Adrenal gland (tissue), 5 donors: Measurements from ENCODE around the gene SURF6.

Experiments used
- POLR2A ChIP-seq, 2 donors: fragments of 450-650 bp; IDR thresholded peaks; one replicate each; pipeline ENCODE4 v1.6.1; 2017; ENCODE audit warnings: antibody characterized with exemption in 2 of 2, mild to moderate bottlenecking in 2 of 2, moderate library complexity in 1 of 2
- TF ChIP-seq, protein P1 (sequence below), 6 experiments: fragments of 450-650 bp in 4 of 6; fragments of 200-600 bp in 2 of 6; sonication (generic) in 1 of 6; IDR thresholded peaks; 1 replicate in 5 of 6; 2 replicates in 1 of 6; pipeline versions ENCODE4 v1.5.1 to v1.8.0; 2016 to 2021; ENCODE audit warnings: antibody characterized with exemption in 6 of 6, mild to moderate bottlenecking in 2 of 6, moderate library complexity in 1 of 6
- donor health status: DM: no; HTN: no; CAD: no.

DNA sequence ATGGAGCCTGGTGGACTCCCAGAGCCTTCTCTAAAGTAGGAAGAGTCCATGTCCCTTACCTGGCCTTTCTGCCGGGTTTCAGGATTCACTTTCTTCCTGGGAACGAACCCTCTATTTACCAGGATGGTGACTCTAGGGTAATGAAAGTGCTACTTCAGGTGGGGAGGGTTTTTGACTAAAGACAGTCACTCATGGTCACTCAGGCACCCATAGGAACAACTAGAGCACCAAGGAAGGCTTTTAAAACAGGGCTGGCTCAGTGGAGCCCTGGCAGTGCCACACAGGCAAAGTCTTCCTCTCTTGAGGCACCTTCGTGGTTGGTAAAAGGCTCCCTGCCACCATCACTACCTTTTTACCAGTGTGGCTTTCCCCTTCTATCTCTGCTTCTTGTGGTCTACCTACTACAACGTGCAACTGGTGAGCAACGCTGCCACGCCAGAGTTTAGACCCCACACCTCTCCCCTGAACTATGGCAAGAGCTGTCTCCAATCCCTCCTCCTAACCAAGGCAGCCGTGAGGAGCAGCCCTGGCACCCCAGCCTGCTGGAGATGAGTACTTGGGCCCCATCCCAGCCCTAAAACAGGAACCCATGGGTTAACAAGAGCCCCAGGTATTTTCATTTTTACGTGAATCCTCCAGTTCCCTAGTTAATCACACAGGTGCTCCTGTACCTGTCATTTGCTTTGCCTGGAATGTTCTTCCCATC lies 16.8 kb upstream of the SURF6 start:
- TF ChIP-seq, protein P1, sequence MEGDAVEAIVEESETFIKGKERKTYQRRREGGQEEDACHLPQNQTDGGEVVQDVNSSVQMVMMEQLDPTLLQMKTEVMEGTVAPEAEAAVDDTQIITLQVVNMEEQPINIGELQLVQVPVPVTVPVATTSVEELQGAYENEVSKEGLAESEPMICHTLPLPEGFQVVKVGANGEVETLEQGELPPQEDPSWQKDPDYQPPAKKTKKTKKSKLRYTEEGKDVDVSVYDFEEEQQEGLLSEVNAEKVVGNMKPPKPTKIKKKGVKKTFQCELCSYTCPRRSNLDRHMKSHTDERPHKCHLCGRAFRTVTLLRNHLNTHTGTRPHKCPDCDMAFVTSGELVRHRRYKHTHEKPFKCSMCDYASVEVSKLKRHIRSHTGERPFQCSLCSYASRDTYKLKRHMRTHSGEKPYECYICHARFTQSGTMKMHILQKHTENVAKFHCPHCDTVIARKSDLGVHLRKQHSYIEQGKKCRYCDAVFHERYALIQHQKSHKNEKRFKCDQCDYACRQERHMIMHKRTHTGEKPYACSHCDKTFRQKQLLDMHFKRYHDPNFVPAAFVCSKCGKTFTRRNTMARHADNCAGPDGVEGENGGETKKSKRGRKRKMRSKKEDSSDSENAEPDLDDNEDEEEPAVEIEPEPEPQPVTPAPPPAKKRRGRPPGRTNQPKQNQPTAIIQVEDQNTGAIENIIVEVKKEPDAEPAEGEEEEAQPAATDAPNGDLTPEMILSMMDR (IDR thresholded peaks at IDR 0.05) = no peak
- TF ChIP-seq POLR2A (IDR thresholded peaks at IDR 0.05) = no peak
